H1 (cell line): Measurements from ENCODE around the gene MICALL2.

Source experiments
- ATF2 ChIP-seq: IDR thresholded peaks from 2 replicates; pipeline ENCODE4 v1.6.1; 2012; ENCODE audit warnings: low read length, inconsistent platforms
- BCL11A ChIP-seq, 2 experiments: IDR thresholded peaks; one replicate each; pipeline ENCODE4 v1.6.1; 2011; ENCODE audit warnings: low read depth in 2 of 2, low read length in 2 of 2, mild to moderate bottlenecking in 2 of 2
- CTBP2 ChIP-seq: IDR thresholded peaks from 2 replicates; pipeline ENCODE4 v1.7.0; 2011; ENCODE audit warnings: borderline replicate concordance, mild to moderate bottlenecking, moderate library complexity, mixed read lengths, low read length; ENCODE audit not compliant: insufficient read depth, insufficient read length
- KDM1A ChIP-seq: fragments of 200-600, 300-600 bp; sonication (generic); IDR thresholded peaks from 2 replicates; pipeline ENCODE4 v1.7.1; 2016; ENCODE audit warnings: mild to moderate bottlenecking, low read length, borderline replicate concordance
- MAX ChIP-seq: IDR thresholded peaks from 2 replicates; pipeline ENCODE4 v1.6.1; 2012; ENCODE audit warnings: inconsistent platforms
- POLR2A ChIP-seq, 2 experiments: IDR thresholded peaks; 1 replicate in 1 of 2; 2 replicates in 1 of 2; pipeline ENCODE4 v1.6.1; 2011; ENCODE audit warnings: low read depth in 2 of 2, low read length in 2 of 2, mild to moderate bottlenecking in 2 of 2; ENCODE audit errors: control extremely low read depth in 1 of 2
- POLR2AphosphoS5 ChIP-seq: IDR thresholded peaks from 2 replicates; pipeline ENCODE4 v1.6.1; 2011; ENCODE audit warnings: low read depth, low read length
- RAD21 ChIP-seq, 2 experiments: IDR thresholded peaks in 1 of 2; conservative IDR thresholded peaks in 1 of 2; 2 replicates each; pipeline ENCODE4 v1.6.1; 2011; ENCODE audit warnings: low read depth in 2 of 2, low read length in 2 of 2, improper control_type of control experiment in 1 of 2, inconsistent platforms in 1 of 2, mild to moderate bottlenecking in 1 of 2, moderate library complexity in 1 of 2
- SP1 ChIP-seq: IDR thresholded peaks from 2 replicates; pipeline ENCODE4 v1.6.1; 2011; ENCODE audit warnings: low read depth, low read length
- USF2 ChIP-seq: IDR thresholded peaks from 2 replicates; pipeline ENCODE4 v1.6.1; 2011; ENCODE audit warnings: low read length, improper control_type of control experiment
- YY1 ChIP-seq: IDR thresholded peaks from 2 replicates; pipeline ENCODE4 v1.6.1; 2011; ENCODE audit warnings: low read depth, mild to moderate bottlenecking, low read length
- TF ChIP-seq, protein P1 (sequence below), 3 experiments: IDR thresholded peaks; 1 replicate in 2 of 3; 2 replicates in 1 of 3; pipeline versions ENCODE4 v1.5.1 to v1.6.1; 2011; ENCODE audit warnings: low read length in 3 of 3, mild to moderate bottlenecking in 3 of 3, inconsistent platforms in 2 of 3, low read depth in 1 of 3, moderate library complexity in 1 of 3; ENCODE audit not compliant: insufficient read depth in 1 of 3; ENCODE audit errors: control extremely low read depth in 1 of 3

GRCh38 chr7:1461646-1462375 lies 2.5 kb upstream of the MICALL2 start:
- TF ChIP-seq, protein P1, sequence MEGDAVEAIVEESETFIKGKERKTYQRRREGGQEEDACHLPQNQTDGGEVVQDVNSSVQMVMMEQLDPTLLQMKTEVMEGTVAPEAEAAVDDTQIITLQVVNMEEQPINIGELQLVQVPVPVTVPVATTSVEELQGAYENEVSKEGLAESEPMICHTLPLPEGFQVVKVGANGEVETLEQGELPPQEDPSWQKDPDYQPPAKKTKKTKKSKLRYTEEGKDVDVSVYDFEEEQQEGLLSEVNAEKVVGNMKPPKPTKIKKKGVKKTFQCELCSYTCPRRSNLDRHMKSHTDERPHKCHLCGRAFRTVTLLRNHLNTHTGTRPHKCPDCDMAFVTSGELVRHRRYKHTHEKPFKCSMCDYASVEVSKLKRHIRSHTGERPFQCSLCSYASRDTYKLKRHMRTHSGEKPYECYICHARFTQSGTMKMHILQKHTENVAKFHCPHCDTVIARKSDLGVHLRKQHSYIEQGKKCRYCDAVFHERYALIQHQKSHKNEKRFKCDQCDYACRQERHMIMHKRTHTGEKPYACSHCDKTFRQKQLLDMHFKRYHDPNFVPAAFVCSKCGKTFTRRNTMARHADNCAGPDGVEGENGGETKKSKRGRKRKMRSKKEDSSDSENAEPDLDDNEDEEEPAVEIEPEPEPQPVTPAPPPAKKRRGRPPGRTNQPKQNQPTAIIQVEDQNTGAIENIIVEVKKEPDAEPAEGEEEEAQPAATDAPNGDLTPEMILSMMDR (IDR thresholded peaks at IDR 0.05; ENCODE audit: control extremely low read depth in 1 of 3, insufficient read depth in 1 of 3, low read depth in 1 of 3, low read length in 3 of 3) = no peak
- no peak for TF ChIP-seq SP1
- no peak for TF ChIP-seq POLR2A (IDR thresholded peaks at IDR 0.05; ENCODE audit: control extremely low read depth in 1 of 2, low read depth in 2 of 2, low read length in 2 of 2)
- TF ChIP-seq POLR2AphosphoS5 = no peak
- no peak for TF ChIP-seq USF2
- no peak for TF ChIP-seq MAX
- no peak for TF ChIP-seq CTBP2
- no peak for TF ChIP-seq YY1
- TF ChIP-seq KDM1A = no peak
- TF ChIP-seq BCL11A (IDR thresholded peaks at IDR 0.05; ENCODE audit: low read depth in 2 of 2, low read length in 2 of 2) = no peak
- no peak for TF ChIP-seq RAD21 (IDR thresholded peaks at IDR 0.05 in 1 of 2, conservative IDR thresholded peaks at IDR 0.05 in 1 of 2; ENCODE audit: low read depth in 2 of 2, low read length in 2 of 2)
- no peak for TF ChIP-seq ATF2
